IMR-90 (cell line): ENCODE measurements around the gene UPK1A.

ENCODE experiments used
- CTCF ChIP-seq: conservative IDR thresholded peaks from 2 replicates; pipeline ENCODE4 v1.5.1; 2012; ENCODE audit warnings: mild to moderate bottlenecking, low read depth, low read length, improper control_type of control experiment
- POLR2A ChIP-seq: IDR thresholded peaks from 2 replicates; pipeline ENCODE4 v1.6.1; 2012; ENCODE audit warnings: mild to moderate bottlenecking, low read depth, low read length

- TF ChIP-seq CTCF (no peak), POLR2A (no peak)
These were observed 42.1 kb downstream of the UPK1A start for GRCh38 chr19:35708391-35708790.
